Measurements from ENCODE around the gene ARHGAP5. TPM values are rescaled to one million over a fixed set of nuclear protein-coding genes. Genes with fewer than 3 reads are reported as not detected.

Gene ARHGAP5
- total and polyA plus RNA-seq, 9 of the 15 experiments (the other 6 are each of a cell fraction or from before 2014, with no cell fraction given): 3.1 to 21.8 (median 12.1) TPM

GRCh38 chr14:32059702-32060101 is 17.4 kb upstream of the ARHGAP5 start:
- in situ Hi-C loops (cut with MboI): loop anchor here (25.0 kb wide), 1 partner anchor 403 kb away; no protein-coding TSS in a partner anchor
- CTCF ChIA-PET (ENCODE audit: low intra/inter-chr PET ratio): no interaction called here

More at GRCh38 chr14:32059702-32060101, 17.4 kb upstream of the ARHGAP5 start:
- Histone ChIP-seq H3K9me1 (ENCODE audit: control insufficient read depth, insufficient read depth, low read length) (no peaks in the 10 kb centered on the region), H3K9me3 (replicated peaks; ENCODE audit: control insufficient read depth, insufficient read depth, low read depth, low read length) (no peaks in the 10 kb centered on the region), H3K36me3 (ENCODE audit: control insufficient read depth, insufficient read depth, low read length) (no peaks in the 10 kb centered on the region), H3K4me3 (no peak overlapping the region), H3K27ac (ENCODE audit: extremely low read depth, low read depth, low read length) (no peak overlapping the region), H4K20me1 (replicated peaks; ENCODE audit: control insufficient read depth, insufficient read depth, low read length) (no peaks in the 10 kb centered on the region), H3K4me1 (replicated peaks in 1 of 2; ENCODE audit: control insufficient read depth in 2 of 2, insufficient read depth in 2 of 2, low read length in 2 of 2) (no peaks in the 10 kb centered on the region), H3K79me2 (ENCODE audit: control insufficient read depth, insufficient read depth, low read length) (no peaks in the 10 kb centered on the region), H3K4me2 (ENCODE audit: insufficient read depth, low read length) (no peak overlapping the region), H3K27me3 (ENCODE audit: control insufficient read depth in 2 of 2, insufficient read depth in 2 of 2, low read length in 2 of 2) (no peaks in the 10 kb centered on the region), H2AFZ (ENCODE audit: low read depth, low read length) (no peak overlapping the region), H3K9ac (ENCODE audit: insufficient read depth in 1 of 2, low read depth in 2 of 2, low read length in 2 of 2) (no peak overlapping the region)
- POLR2A ChIA-PET: interaction anchor here (0.7 to 1.2 kb wide), 3 partner anchors 14 to 309 kb away, joined by 3 read pairs; no protein-coding TSS in a partner anchor
- DNase-seq (ENCODE audit: extremely low read depth in 1 of 4, low spot score in 3 of 4) (no peak), ATAC-seq (no peak), FAIRE-seq (no peak)
- intact Hi-C loops (cut with micrococcal nuclease): no loop called here
- BruUV-seq (replicated peaks): no TSS peak
- TF ChIP-seq GTF2B (IDR thresholded peaks at IDR 0.05; ENCODE audit: extremely low read depth, insufficient read length) (no peak), YBX1 (IDR thresholded peaks at IDR 0.05) (no peak), USF2 (CRISPR knock-in tag; IDR thresholded peaks at IDR 0.05) (no peak), MTA3 (IDR thresholded peaks at IDR 0.05; ENCODE audit: borderline replicate concordance) (no peak), YY1 (IDR thresholded peaks at IDR 0.05; ENCODE audit: borderline replicate concordance in 1 of 3, control insufficient read depth in 1 of 3, extremely low read depth in 1 of 3, insufficient read depth in 3 of 3, insufficient read length in 1 of 3, insufficient replicate concordance in 2 of 3, low read depth in 1 of 3, low read length in 2 of 3) (no peak)
- 0% methylated on average over 2 of the region's 2 CpGs for WGBS (ENCODE audit: insufficient coverage, low coverage, missing lambda C conversion rate)

Data from K562 (cell line).